Stimulated activated CD4-positive, alpha-beta T cell treated with anti-CD3 and anti-CD28 coated beads, Interleukin-4, amount 100 ng/mL, for 24 hours (primary cell): Measurements from ENCODE around the gene AKAP1.

Source experiments
- DNase-seq: peaks from one replicate; pipeline ENCODE4 v3.0.0-alpha.2; 2020

The AKAP1 gene

GRCh38 chr17:57170866-57171265, 85.8 kb downstream of the AKAP1 start:
- DNase-seq, result no peak
